Left forelimb (tissue), 1 donor: ENCODE measurements around the gene MORN1.
A peak's percentile ranks its signal among the peaks of the same experiment; 100 is the strongest.

Experiments
- DNase-seq: peaks from one replicate; pipeline ENCODE4 v3.0.0-alpha.2; 2018; ENCODE audit warnings: low spot score

The MORN1 gene

GRCh38 chr1:2320760-2321667 is 70.3 kb downstream of the MORN1 start:
- DNase-seq: no peak

DNA sequence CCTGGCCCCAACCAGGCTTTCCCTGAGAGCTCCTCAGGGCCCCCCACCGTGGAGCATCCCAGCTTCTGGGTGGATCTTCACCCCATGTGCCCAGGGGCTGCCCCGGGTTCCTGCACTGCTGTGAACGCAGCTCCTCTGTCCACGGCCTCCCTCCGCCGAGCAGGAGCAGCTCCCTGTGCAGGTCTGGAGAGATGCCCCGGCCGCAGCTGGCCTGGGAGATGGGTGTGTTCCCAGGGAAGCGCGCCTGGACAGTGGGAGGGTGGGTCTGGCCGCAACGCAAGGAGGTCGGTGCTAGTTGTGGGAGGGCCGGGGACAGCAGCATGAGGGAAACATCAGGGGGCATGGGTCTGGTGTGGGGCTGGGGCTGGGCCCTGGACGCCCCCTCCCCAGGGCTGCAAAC is 71.3 kb downstream of the MORN1 start:
- DNase-seq: no peak

DNA sequence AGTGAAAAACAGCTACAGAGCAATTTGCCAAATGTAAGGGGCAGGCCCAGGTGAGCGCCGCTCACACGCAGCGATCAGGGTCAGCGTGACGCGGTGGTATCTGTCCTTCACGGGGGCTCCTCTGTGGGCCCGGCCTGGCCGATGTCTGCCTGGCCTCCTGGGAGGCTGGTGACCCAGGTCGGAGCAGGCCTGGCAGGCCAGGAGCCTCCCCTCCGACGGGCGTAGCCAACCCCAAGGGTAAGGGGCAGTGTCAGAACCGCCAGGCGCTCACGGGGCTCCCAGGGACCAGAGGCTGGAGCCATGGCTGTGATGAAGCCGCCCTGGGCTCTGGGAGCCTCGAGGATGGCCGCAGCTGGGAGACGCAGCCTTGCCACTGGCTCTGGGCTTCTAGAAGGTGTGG is 72.1 kb downstream of the MORN1 start:
- no peak for DNase-seq

DNA sequence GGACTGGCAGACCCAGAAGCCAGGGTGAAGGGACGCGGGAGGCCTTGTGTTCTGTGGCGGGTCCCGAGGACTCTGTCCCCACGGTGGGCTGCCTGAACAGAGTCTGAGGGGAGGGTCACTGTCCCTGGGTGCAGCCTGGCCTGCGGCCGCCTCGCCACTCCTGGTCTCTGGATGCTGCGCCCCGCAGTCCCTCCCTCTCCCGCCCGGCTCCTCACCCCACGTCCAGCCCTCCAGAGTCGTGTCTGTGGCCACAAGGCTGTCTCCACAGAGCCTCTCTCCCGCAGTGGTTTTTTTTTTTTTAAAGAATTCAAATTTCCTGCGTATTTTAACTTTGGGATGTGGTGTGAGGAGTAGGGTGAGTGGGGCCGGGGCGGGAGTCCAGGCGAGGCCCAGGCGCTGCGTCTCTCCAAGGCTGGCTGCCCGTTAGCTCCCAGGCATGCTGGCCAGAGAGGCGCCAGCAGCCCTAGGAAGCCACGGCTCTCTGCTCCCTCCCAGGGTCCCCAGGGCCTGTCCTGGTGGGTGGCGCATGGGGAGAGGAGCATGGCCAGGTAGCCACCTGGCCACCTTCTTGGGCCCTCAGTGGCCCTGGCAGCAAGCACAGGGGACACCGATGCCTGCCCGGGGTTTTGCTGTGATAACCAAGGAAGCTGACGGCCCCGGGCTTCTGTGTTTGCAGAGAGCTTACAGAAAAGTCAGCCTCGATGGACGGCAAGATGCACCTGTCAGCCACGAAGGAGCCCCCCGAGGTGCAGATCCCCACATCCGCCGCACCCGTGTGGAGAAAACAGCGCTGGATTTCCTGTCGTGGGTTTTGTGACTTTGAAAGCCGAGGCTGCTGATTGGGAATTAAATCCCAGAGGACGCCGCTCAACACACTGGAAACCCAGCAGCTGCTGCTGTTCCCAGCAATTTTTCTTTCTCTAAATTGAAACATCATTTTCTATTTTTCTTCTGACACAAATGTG is 72.8 kb downstream of the MORN1 start:
- no peak for DNase-seq

DNA sequence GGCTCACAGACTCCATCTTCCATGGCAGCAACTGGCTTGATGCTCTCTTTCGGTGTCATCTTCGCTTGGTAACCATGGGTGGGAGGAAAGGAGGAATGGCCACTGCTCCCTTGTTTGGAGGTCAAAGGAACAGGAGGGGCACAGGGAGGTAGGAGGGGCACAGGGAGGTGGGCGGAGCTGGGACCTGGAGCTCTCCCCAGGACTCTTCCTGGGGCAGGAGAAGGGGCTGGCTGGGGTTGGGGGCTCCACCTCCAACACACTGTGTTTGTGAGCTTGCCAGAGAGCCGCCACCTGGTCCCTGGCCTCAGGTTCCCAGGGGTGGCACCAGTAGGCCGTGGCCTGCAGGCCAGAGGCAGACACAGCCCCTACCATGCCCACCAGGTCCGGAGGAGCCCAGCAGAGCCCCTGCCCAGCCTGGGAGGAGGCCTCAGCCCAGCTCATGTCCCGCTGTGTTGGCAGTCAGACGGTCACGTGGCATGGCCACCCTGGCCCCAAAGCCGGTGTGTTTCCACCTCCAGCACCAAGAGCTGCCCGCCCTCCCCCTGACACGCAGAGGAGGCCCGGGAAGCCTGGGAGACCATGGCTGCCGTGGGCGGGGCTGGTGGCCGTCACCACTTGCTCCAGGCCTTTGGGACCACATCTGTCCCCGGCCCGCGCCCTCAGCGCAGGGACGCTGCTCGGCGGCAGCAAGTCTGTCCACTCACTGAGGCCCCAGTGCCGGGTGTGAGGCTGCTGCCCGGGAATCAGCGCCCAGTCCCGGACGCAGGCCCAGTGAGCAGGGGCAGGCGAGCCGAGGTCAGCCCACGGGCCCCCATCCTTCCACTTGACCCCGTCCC is 73.9 kb downstream of the MORN1 start:
- DNase-seq: no peak

- DNase-seq: no peak
Observed at GRCh38 chr1:2316451-2316961, 74.8 kb downstream of the MORN1 start.

- DNase-seq: no peak
Observed at GRCh38 chr1:2315674-2316450, 75.5 kb downstream of the MORN1 start.

DNA sequence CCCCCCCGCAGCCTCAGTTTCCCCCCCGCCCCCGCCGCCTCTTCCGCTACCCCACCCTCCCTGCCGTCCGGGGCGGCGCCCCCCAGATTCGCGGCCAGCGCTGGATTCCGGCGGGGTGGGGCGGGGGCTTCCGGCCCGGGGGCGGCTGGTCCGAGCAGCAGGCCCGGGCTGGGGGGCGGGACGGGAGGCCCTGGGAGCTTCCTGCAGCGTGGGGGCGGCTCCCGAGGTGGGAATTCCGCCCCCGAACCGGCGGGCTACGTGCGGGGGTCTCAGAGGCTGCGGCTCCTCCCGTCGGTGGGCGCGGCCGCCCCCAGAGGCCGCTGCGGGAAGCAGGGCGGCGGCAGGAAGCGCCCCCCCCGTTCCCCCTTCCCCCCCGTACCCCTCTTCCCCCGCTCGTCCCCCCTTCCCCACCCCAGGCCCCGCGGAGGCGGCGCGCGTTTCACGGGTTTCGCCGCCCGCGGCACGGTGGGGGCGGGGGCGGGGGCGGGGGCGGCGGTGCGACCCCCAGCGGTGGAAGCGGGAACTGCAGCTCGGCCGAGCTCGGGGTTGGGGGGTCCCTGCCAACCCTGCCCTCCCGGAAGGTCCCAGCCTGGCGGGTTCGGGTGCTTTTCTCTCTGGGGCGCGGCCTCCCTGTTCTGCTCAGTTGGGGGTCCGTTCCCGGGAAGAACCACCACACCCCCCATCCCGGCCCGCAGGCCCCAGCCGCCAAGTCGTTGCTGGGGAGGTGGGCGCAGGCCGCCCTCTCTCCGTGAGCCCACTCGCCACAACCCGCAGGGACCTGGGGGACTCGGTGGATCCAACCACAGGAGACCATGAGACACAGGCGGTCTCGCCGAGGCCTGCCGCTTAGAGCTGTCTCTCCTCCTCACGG is 76.3 kb downstream of the MORN1 start:
- DNase-seq: peak; percentile 89

- peak; percentile 85 for DNase-seq
Observed at GRCh38 chr1:2314273-2314802, 77.0 kb downstream of the MORN1 start.

- no peak for DNase-seq
Observed at GRCh38 chr1:2313651-2314261, 77.6 kb downstream of the MORN1 start.

DNA sequence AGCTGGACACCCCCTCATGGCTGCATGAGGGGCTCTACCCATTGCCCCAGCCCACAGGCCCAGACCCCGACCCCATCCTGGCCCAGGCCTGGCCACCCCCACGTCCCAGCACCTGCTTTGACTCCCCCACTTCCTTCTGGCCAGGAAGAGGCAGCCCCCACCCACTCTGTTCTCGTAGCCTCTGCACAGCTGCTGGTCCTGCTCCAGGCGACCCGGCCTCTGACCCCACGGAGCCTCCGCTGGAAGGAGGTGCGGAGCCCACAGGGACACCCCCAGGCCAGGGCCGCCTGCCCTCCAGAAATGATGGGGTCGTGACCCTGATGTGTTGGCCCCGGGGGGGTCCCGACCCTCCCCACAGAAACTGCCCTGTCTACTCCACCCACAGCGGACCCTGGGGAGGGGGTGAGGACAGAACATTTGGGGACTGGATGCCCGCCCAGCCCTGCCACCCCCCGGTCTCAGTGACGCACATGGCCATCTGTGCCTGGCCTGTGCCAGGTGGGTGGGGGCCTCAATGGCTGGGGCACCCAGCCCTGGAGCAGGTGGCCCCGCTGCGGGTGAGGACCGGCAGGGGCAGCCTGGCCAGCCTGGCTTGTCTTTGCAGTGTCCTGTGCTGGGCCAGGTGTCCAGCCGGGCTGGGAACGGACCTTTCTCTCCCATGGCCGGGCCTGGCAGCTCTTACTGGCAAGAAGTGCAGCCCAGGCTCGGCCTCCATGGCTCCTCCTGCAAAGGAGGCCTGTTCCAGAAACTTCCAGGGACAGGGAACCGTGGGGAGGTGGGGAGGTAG is 78.6 kb downstream of the MORN1 start:
- DNase-seq: no peak

DNA sequence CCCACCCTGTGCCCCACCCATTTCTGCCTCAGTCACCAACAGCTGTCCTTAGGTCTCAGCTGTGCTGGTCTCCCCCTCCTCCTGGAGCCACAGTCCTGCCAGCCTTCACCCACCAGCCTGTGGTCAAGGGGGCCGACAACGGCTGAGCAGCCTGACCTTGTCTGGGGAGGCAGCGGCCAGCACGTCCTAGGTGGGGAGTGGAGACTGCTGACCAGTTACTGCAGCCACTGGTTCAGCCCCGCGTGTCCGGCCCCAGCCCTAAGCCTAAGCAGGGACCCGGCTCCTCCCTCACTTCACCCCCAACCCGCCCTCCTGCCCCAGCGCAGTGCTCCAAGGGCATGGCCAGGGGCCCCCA is 79.2 kb downstream of the MORN1 start:
- no peak for DNase-seq

GRCh38 chr1:2311184-2312032 is 79.9 kb downstream of the MORN1 start:
- no peak for DNase-seq

GRCh38 chr1:2310332-2311183 is 80.8 kb downstream of the MORN1 start:
- no peak for DNase-seq

- no peak for DNase-seq
Observed at GRCh38 chr1:2308844-2309243, 82.5 kb downstream of the MORN1 start.

GRCh38 chr1:2307972-2308371 is 83.4 kb downstream of the MORN1 start:
- DNase-seq: no peak
